Astrocyte of the spinal cord (primary cell): ENCODE results near the gene PFDN2.

Source experiments
- DNase-seq: peaks from one replicate; pipeline ENCODE4 v3.0.0; 2011; ENCODE audit warnings: low read depth, low spot score
- H3K4me3 ChIP-seq: 2 replicates; pipeline ENCODE4 v1.5.1; 2011; ENCODE audit warnings: low read depth, mild to moderate bottlenecking, low read length, moderate library complexity
- in situ Hi-C: cut with HindIII; loops from 2 replicates; pipeline ENCODE4 v1.10.0; 2017; ENCODE audit warnings: low sequenced_read_pairs
- TF ChIP-seq, protein P1 (sequence below): IDR thresholded peaks from 2 replicates; pipeline ENCODE4 v1.5.1; 2012; ENCODE audit warnings: low read depth, mild to moderate bottlenecking, low read length, inconsistent platforms

Gene PFDN2

DNA sequence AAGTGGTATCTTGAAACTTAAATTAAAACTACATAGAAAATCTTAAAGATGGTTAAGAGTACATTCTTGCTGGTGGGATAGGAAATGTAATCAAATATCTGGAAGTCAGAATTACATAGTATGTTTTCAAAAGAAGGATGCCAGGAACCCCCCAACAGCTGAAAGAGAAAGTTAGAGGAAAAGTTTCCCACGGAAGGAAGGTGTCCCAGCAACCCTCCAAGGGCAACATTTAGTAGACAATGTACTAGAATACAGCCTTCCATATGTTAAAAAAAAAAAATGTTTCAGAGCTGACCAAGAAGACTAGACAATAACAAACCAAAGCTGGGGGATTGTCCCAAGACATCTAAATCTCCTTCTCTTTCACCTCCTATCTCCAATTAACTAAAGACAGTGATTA is 12.4 kb upstream of the PFDN2 start:
- TF ChIP-seq, protein P1, sequence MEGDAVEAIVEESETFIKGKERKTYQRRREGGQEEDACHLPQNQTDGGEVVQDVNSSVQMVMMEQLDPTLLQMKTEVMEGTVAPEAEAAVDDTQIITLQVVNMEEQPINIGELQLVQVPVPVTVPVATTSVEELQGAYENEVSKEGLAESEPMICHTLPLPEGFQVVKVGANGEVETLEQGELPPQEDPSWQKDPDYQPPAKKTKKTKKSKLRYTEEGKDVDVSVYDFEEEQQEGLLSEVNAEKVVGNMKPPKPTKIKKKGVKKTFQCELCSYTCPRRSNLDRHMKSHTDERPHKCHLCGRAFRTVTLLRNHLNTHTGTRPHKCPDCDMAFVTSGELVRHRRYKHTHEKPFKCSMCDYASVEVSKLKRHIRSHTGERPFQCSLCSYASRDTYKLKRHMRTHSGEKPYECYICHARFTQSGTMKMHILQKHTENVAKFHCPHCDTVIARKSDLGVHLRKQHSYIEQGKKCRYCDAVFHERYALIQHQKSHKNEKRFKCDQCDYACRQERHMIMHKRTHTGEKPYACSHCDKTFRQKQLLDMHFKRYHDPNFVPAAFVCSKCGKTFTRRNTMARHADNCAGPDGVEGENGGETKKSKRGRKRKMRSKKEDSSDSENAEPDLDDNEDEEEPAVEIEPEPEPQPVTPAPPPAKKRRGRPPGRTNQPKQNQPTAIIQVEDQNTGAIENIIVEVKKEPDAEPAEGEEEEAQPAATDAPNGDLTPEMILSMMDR = no peak
- DNase-seq = no peak
- no peak overlapping the region for H3K4me3 ChIP-seq
- in situ Hi-C loops = loop anchor here (25.0 kb wide), 1 partner anchor 93 kb away; the partner anchor contains the start of genes TSTD1 and USF1

DNA sequence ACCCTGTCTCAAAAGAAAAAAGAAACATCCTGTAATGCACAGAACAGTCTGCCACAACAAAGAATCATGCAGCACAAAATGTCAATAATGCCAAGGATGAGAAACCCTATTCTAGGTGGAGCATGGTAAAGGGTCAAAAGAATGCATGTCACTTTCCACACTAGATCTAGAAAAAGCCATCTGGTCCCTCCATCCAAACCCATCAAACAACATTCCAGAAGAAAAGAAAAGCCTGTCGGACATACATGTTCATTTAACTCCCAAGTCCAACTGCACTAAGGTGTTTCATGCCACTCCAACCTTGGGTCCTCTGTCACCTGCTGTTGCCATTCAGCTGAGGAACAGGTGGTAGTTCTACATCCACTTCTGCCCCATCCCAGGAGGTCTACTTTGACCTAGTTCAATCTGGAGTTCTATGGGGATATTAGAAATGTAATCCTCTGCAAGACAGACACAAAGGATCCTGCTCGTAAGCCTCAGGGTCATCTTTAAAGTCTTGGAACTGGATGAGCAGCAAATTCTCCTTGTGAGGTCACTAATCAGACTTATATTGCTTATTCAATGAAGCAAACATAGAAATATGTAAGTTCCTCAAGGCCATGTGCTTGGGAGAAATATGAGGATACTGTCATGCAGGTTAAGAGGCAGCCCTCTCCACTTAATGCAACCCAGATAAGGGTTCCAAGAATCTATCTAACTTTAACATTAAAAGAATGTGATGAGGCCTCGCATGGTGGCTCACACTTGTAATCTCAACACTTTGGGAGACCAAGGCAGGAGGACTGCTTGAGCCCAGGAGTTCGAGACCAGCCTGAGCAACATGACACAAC is 11.0 kb upstream of the PFDN2 start:
- H3K4me3 ChIP-seq = no peak overlapping the region
- in situ Hi-C loops = loop anchor here (25.0 kb wide), 1 partner anchor 92 kb away; the partner anchor contains the start of genes TSTD1 and USF1
- TF ChIP-seq, protein P1 = no peak
- no peak for DNase-seq

DNA sequence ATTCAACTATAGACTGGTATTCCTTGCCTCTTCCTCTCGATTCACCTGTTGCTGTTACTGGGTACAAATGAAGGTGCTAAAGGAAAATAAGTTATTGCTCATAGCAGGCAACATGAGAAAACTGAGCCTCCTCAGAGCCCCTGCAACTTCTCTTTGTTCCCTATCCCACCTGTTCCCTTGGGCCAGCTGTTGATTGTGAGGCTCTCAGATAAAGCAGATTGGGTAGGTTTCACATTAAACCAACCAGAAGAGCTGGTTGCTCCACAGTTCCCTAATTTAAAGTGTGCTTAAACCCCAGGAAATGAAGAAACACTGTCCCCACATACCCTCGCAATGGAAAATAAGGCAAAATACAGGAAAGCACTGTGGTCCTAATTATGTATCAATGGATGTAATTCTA is 9.8 kb upstream of the PFDN2 start:
- DNase-seq = no peak
- in situ Hi-C loops = loop anchor here (25.0 kb wide), 1 partner anchor 90 kb away; the partner anchor contains the start of genes TSTD1 and USF1
- TF ChIP-seq, protein P1 = no peak
- no peak overlapping the region for H3K4me3 ChIP-seq

DNA sequence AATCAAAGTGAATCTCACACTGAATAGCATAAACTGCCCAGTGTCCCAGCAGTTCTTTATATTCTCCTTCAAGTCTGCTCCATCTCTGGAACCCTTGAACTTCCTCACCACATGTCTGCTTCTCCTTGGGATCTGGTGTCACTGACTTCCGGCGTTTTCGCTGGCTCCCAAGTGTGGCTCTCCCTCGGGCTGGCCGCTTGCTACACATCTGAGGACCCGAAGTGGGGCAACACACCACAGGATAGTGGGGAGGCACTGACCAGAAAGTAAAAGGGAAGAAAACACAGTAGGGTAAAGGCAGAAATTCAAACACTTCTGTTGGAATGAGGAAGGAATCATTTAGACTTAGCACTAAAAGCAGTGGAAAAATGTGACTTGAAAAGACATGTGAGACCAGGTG is 5.1 kb upstream of the PFDN2 start:
- no peak for DNase-seq
- TF ChIP-seq, protein P1 = no peak
- in situ Hi-C loops = no loop called here
- no peak overlapping the region for H3K4me3 ChIP-seq

DNA sequence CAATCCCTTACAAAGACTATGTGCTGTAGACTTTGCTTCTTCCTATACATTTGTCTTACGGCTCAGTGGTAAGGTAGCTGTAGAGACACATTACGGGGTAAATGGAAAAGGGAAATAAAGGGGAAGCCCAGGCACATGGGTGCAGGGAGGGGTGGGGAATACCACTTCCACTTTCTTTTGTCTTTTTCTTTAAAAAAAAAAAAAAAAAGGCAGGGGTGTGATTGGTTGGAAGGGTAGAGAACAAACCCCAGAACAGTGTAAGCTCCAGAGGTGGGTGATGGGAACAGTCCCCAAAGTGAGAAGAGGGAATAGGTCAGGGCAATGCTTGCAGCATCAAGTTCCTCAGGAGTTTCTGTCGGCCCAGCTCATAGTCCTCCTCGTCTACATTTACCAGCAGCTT is 4.0 kb upstream of the PFDN2 start:
- H3K4me3 ChIP-seq = no peak overlapping the region
- TF ChIP-seq, protein P1 = no peak
- in situ Hi-C loops = no loop called here
- no peak for DNase-seq

DNA sequence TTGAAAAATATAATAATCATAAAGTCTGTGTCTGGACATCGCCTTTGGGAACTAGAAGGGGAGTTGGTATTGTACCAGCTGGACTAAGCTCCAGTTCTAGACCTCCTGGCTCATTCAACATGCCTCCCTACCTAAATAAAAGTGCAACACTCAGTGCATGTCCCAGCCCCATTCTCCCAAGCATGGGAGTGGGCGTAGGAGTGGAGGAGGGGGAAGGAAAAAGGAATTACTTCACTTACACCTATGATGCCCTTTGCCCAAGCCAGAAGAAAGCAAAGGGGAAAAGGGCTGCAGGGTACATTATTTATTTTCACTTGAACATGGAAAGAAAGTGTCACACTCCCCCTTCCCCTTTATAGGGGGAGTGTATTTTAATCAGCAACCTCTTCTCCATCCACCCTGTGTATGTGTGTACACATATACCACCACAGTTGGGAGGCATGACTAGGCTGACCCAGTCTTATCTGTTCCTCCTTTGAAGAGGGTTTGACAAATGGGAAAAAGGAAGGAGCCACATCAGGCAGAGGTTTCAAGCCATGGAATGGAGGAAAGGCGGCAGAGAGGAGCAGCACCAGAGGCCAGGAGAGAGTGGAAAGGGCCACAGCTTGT is 3.3 kb upstream of the PFDN2 start:
- no peak overlapping the region for H3K4me3 ChIP-seq
- in situ Hi-C loops = no loop called here
- TF ChIP-seq, protein P1 = no peak
- no peak for DNase-seq
